Osteocyte (in vitro differentiated cells): ENCODE measurements around the gene MLLT6. TPM values are rescaled to one million over a fixed set of nuclear protein-coding genes. Genes with fewer than 3 reads are reported as not detected.

Experiments used
- DNase-seq: peaks from one replicate; pipeline ENCODE4 v3.0.0; 2021; ENCODE audit warnings: mixed read lengths; ENCODE audit not compliant: unreplicated experiment; ENCODE audit errors: extremely low spot score
- H3K27ac Mint-ChIP-seq: one replicate; pipeline ENCODE4 v1.8.0; 2021; ENCODE audit warnings: mild to moderate bottlenecking, mixed read lengths; ENCODE audit not compliant: unreplicated experiment
- H3K27me3 Mint-ChIP-seq: one replicate; pipeline ENCODE4 v1.8.0; 2021; ENCODE audit warnings: mixed read lengths; ENCODE audit not compliant: unreplicated experiment
- H3K36me3 Mint-ChIP-seq: one replicate; pipeline ENCODE4 v1.8.0; 2021; ENCODE audit warnings: mixed read lengths; ENCODE audit not compliant: unreplicated experiment
- H3K4me1 Mint-ChIP-seq: one replicate; pipeline ENCODE4 v1.8.0; 2021; ENCODE audit warnings: mixed read lengths; ENCODE audit not compliant: unreplicated experiment
- H3K4me3 Mint-ChIP-seq: one replicate; pipeline ENCODE4 v1.8.0; 2021; ENCODE audit warnings: mild to moderate bottlenecking, moderate library complexity, mixed read lengths; ENCODE audit not compliant: unreplicated experiment
- H3K9me3 Mint-ChIP-seq: one replicate; pipeline ENCODE4 v1.8.0; 2021; ENCODE audit warnings: mixed read lengths; ENCODE audit not compliant: unreplicated experiment
- total RNA-seq: library from RNA; stranded (reverse); gene quantifications from 2 replicates; pipeline ENCODE4 v1.2.1, GENCODE V29; 2021
- TF ChIP-seq, protein P1 (sequence below): fragments of 200-600 bp; sonication (generic); IDR thresholded peaks from 2 replicates; pipeline ENCODE4 v1.5.0; 2021; ENCODE audit warnings: antibody characterized with exemption, mild to moderate bottlenecking, moderate library complexity

MLLT6 gene
- total RNA-seq, 1 donor from 2014 or later = 107 TPM

- Mint-ChIP-seq H3K27ac (no peak overlapping the region), H3K4me1 (no peaks in the 10 kb centered on the region), H3K4me3 (no peak overlapping the region), H3K27me3 (no peaks in the 10 kb centered on the region), H3K36me3 (peaks cover 22% of the 10 kb centered on the region), H3K9me3 (no peaks in the 10 kb centered on the region)
- no peak for DNase-seq
- TF ChIP-seq, protein P1, sequence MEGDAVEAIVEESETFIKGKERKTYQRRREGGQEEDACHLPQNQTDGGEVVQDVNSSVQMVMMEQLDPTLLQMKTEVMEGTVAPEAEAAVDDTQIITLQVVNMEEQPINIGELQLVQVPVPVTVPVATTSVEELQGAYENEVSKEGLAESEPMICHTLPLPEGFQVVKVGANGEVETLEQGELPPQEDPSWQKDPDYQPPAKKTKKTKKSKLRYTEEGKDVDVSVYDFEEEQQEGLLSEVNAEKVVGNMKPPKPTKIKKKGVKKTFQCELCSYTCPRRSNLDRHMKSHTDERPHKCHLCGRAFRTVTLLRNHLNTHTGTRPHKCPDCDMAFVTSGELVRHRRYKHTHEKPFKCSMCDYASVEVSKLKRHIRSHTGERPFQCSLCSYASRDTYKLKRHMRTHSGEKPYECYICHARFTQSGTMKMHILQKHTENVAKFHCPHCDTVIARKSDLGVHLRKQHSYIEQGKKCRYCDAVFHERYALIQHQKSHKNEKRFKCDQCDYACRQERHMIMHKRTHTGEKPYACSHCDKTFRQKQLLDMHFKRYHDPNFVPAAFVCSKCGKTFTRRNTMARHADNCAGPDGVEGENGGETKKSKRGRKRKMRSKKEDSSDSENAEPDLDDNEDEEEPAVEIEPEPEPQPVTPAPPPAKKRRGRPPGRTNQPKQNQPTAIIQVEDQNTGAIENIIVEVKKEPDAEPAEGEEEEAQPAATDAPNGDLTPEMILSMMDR = no peak
Observed at GRCh38 chr17:38716368-38717005, 11.4 kb downstream of the MLLT6 start.

DNA sequence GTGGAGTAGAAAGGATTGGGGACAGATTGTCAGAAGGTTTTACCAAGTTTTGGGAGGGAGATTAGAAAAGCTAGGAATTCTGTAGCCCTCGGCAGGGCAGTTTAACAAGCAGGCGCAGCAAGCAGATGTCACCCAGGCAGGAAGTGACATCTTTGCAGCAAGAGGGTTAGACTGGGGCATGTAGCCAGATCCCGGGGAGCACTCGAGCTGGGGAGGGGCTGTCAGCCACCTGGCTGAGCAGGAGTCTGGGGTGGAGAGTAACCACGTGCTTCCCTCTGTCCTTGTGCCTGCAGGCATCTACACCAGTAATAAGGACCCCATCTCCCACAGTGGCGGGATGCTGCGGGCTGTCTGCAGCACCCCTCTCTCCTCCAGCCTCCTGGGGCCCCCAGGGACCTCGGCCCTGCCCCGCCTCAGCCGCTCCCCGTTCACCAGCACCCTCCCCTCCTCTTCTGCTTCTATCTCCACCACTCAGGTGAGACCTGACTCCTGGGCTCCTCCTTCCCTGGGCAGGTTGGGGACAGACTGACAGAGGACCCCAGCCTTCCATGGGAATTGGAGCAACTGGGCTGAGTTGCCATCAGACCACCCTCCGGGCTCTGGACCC, 12.2 kb downstream of the MLLT6 start:
- Mint-ChIP-seq H3K36me3 (peaks cover 20% of the 10 kb centered on the region), H3K27ac (no peak overlapping the region), H3K4me3 (no peak overlapping the region), H3K27me3 (no peaks in the 10 kb centered on the region), H3K9me3 (no peaks in the 10 kb centered on the region), H3K4me1 (no peaks in the 10 kb centered on the region)
- TF ChIP-seq, protein P1 = no peak
- DNase-seq = no peak

DNA sequence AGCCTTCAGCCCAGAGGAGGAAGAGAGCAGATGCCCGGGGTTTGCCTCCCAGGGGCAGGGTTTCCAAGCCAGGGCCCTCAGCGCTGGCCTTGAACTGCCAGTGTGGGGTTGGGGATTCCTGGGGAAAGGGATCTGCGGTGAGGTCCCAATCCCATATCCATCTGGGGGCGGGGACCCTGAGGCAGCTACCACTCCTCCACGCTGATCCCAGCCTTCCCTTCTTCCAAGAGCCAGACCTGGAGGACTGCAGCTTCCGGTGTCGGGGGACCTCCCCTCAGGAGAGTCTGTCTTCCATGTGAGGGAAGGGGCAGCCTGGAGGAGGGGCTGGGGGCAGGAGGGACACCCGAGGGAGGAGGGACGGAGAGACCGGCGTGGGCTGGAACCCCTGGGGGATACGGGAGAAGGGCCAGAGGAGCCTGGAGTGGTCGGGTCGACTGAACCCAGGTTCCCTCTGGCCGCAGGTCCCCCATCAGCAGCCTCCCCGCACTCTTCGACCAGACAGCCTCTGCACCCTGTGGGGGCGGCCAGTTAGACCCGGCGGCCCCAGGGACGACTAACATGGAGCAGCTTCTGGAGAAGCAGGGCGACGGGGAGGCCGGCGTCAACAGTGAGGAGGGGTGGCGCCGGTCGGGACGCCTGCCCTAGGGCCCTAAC, 14.3 kb downstream of the MLLT6 start:
- DNase-seq = no peak
- H3K4me3 Mint-ChIP-seq = no peak overlapping the region
- TF ChIP-seq, protein P1 = no peak
- peaks cover 19% of the 10 kb centered on the region for H3K36me3 Mint-ChIP-seq
- H3K9me3 Mint-ChIP-seq = no peaks in the 10 kb centered on the region
- H3K27me3 Mint-ChIP-seq = no peaks in the 10 kb centered on the region
- H3K27ac Mint-ChIP-seq = no peak overlapping the region
- H3K4me1 Mint-ChIP-seq = peaks cover 3% of the 10 kb centered on the region

GRCh38 chr17:38719943-38720641, 15.0 kb downstream of the MLLT6 start:
- H3K4me3 Mint-ChIP-seq = no peak overlapping the region
- H3K4me1 Mint-ChIP-seq = peaks cover 3% of the 10 kb centered on the region
- no peaks in the 10 kb centered on the region for H3K9me3 Mint-ChIP-seq
- peaks cover 19% of the 10 kb centered on the region for H3K36me3 Mint-ChIP-seq
- no peak overlapping the region for H3K27ac Mint-ChIP-seq
- no peaks in the 10 kb centered on the region for H3K27me3 Mint-ChIP-seq
- TF ChIP-seq, protein P1 = no peak
- no peak for DNase-seq

GRCh38 chr17:38720941-38721340, 15.9 kb downstream of the MLLT6 start:
- Mint-ChIP-seq H3K9me3 (no peaks in the 10 kb centered on the region), H3K27me3 (no peaks in the 10 kb centered on the region), H3K36me3 (peaks cover 14% of the 10 kb centered on the region), H3K4me1 (peaks cover 3% of the 10 kb centered on the region), H3K27ac (no peak overlapping the region), H3K4me3 (no peak overlapping the region)
- TF ChIP-seq, protein P1 = no peak
- no peak for DNase-seq
